NCI-H69 (cell line): ENCODE measurements around the gene MCAM.
A peak's percentile ranks its signal among the peaks of the same experiment; 100 is the strongest.

Source experiments
- DNase-seq: peaks from one replicate; lab custom pipeline; 2025; lab: John Stamatoyannopoulos, UW

Gene MCAM

DNA sequence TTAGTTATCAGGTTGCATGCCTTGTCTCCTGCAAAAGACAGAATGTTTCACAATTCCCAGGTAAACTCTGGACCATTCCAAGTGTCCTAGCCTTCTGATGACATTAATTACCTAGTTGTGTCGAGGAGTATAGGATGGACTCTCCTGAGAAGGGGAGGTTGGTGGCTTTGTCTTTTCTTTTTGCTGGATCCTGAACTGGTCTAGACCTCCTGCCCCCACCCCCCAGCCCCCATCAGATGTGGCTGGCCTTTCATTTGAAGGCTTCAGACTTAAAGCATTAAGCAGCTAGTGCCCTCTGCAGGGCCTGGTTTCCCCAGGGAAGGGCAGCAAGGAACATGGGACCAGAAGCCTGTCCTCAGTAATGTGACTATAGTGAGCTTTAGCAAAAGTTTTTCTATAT is 9.7 kb downstream of the MCAM start:
- DNase-seq = peak; percentile 50

DNA sequence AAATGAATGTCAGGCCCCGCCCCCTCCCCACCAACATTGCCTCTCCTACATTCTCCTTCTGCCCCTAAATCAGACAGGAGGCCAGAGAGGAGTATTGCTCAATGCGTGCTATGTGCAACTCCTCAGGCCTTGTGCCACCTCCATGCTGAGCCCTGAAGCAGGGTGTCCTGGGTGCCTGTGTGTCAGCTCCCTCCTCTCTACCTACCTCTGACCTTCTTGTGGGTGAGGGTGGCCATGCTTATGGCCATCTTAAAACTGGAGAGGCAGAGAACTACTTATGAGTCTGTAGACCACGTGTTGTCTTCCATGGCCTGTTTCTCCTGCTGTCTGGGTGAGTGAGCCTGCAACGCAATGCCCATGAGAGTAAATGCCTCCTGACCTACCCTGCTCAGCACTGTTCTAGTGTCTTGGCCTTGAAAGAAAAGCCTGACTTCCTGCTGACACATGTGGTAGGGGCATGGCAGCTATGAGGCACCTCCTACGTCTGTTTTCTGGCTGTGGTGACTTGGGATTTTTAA is 10.5 kb downstream of the MCAM start:
- no peak for DNase-seq

DNA sequence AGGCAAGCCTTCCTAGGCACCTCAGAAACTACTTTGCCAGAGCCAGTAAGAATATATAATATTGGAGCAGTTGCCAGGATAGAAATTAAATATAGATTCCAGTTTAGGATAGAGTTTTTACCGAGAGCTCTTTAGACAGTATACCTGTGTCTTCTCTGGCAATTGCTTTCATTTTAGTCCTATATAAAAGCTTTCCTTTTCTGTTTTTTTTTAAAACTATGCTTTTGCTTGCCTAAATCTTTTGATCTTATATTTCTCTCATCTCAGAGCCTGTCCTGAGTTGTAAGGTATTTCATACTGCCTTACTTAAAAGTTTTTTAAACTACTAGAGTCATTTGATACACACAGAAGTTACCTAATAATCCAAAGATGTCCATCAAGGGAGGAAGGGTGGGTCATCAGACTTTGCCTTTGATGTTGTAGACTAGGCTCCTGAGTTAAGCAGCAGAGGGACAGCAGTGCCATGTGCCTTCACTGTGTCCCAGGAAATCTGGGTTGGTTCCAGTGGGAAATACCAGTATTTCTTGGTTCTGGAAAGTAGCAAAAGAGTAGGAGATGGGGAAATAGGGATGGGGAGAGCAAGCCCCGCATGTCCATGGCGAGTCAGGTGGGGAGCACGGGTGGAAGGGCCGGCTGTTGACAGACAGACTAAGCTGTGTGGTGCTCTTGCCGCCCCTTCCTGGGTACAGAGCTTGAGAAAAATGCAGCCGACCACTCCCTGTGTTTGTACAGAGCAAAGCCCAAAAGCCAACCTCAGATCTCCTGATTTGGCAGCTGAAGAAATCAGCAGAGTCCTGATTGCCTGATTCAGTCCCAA is 11.2 kb downstream of the MCAM start:
- DNase-seq = no peak

GRCh38 chr11:119303227-119303718 is 13.7 kb downstream of the MCAM start:
- DNase-seq = no peak

- DNase-seq = peak; percentile 47
Measured at GRCh38 chr11:119300198-119300964, 16.5 kb downstream of the MCAM start.

- no peak for DNase-seq
Measured at GRCh38 chr11:119299416-119299815, 17.5 kb downstream of the MCAM start.

- DNase-seq = no peak
Measured at GRCh38 chr11:119298726-119299125, 18.2 kb downstream of the MCAM start.

DNA sequence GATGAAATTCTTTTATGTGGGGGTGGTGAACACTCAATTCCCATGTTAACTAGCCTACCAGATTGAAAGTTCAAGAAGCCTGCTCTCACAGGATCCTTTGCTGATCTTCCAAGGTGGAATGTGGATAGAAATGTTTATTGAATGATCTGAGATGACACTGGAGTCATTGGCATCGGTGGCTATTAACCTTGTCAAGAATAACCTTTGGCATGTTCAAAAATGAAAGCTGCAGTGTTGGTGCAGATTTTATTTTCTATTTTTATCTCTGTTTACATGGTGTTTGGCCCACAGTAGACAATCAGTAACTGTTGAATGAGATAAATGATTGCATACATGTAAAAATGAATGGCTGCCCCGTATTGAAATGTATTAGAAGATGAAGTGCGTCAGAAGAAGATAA is 19.0 kb downstream of the MCAM start:
- no peak for DNase-seq

DNA sequence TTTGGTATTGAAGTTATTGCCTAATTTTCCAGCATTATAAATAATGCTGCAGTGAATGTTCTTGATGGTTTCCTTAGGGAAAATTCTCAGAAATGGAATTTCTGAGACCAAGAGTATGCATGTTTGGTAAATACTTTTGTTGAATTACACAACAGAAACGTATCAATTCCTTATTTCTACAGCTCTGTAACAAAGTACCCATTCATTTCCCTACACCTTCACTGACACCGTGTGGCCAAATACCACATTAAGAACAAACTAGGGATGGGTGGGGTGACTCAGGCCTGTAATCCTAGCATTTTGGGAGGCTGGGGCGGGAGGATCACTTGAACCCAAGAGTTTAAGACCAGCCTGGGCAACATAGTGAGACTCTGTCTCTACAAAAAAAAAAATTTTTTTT is 21.8 kb downstream of the MCAM start:
- no peak for DNase-seq

DNA sequence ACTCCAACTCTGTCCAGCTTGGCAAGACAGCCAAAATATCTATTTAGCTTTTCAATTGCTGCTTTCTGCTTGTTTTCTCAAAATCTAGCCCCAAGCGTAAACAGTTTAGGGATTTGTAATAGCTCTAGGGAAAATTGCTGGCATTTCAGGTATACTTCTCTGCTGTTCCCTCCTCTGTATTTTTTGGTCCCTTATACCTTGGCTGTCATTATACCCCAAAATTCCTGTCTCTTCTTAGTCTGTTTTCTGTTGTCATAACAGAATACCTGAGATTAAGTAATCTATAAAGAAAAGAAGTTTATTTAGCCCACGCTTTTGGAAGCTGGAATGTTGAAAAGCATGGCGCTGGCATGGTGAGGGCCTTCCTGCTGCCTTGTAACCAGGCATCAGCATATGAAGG is 23.5 kb downstream of the MCAM start:
- DNase-seq = no peak

GRCh38 chr11:119290894-119291497 is 25.9 kb downstream of the MCAM start:
- DNase-seq = no peak

DNA sequence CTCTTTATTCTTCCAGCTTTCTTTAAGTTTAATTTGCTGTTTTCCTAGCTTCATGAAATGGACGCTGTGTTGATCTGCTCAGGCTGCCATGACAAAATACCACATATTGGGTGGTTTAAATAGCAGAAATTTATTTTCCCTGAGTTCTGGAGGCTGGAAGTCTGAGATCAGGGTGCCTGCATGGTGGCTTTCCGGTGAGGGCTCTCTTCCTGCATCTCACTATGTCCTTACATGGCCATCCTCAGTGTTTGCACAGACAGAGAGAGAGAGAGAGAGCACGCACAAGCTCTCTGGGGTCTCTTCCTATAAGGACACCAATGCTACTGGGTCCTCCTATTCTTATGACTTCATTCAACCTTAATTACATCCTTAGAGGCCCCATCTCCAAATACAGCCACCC is 28.7 kb downstream of the MCAM start:
- no peak for DNase-seq

DNA sequence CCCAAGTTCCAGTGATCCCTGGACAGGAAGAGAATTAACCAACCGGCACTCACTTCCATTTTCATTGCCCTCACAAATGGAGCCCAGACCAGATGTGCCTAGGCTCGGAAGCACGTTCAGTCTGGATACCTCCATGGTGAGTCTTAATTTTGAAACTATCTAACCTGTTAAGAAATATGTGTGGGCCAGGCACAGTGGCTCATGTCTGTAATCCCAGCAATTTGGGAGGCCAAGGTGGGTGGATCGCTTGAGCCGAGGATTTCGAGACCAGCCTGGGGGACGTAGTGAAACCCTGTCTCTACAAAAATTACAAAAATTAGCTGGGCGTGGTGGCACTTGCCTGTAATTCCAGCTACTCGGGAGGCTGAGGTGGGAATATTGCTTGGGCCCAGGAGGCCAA is 31.5 kb downstream of the MCAM start:
- DNase-seq = no peak

GRCh38 chr11:119284344-119285157 is 32.4 kb downstream of the MCAM start:
- DNase-seq = peak; percentile 34

GRCh38 chr11:119282495-119282894 is 34.4 kb downstream of the MCAM start:
- DNase-seq = no peak

DNA sequence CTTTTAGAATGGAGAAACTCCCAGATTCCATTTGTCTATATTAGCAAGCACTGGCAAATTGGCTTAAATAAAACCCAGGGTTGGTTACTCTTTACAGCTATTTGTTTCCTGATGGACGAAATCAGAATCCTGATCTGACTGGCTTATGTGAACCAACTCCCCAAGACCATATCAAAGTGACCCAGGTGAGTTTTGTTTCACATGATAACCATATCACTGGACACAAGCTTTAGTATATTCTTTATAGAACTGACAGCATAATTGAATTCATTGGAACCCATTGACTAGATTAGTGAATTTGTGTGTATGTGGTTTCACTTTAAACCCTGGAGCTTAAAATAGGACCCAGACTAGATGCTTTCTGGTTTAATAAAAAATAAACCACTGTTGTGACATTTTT is 39.3 kb downstream of the MCAM start:
- no peak for DNase-seq

DNA sequence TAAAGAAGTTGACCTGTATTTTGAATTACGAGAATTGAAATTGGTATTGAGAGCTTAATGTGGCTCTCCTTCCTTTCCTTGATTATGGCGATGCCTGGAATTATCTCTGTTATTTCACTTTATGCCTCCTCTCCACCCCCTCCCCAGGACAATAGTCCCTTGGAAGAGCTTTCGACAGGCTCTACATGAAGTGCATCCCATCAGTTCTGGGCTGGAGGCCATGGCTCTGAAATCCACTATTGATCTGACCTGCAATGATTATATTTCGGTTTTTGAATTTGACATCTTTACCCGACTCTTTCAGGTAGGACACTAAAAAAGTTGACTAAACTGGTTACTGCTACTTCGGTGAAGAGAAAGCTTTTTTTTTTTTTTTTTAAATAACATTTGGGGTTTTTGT is 43.2 kb downstream of the MCAM start:
- no peak for DNase-seq

- no peak for DNase-seq
Measured at GRCh38 chr11:119267645-119268044, 49.3 kb downstream of the MCAM start.

GRCh38 chr11:119266517-119267255 is 50.2 kb downstream of the MCAM start:
- DNase-seq = no peak

GRCh38 chr11:119266063-119266462 is 50.9 kb downstream of the MCAM start:
- DNase-seq = no peak

DNA sequence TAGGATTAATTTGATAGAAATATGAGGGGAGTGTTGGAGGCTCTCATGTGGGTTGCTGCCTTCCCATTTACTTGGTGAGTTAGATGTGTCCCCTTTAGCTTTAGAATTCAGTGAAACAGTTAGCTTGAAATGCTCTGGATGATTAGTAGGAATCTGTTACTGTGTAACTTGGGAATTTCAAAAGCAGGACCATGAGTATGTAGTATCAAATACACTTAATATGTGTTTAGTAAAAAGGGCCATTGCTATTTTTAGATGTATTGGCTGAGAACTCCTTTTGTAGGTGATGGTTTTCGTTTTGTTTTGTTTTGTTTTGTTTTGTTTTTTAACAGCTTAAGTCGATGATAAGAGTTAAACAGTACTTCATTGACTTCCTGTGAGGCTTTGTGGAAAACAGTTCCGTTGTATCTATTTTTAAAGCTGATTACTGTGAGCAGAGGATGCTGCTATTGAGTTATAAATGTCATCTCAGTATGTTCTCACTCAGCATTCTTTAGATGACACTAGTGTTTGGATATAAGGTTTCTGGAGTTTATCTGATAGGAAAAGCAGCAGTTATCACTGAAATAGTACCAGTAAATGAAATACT is 53.5 kb downstream of the MCAM start:
- no peak for DNase-seq
